ENCODE results near the gene ARCN1. TPM values are rescaled to one million over a fixed set of nuclear protein-coding genes. Genes with fewer than 3 reads are reported as not detected.

ARCN1 gene
- total RNA-seq, 5 donors from 2014 or later (not counting 1 experiment from before 2014, with no cell fraction given) = 80.6 to 117 (median 111) TPM

GRCh38 chr11:118544010-118544646 lies 28.1 kb upstream of the ARCN1 start:
- Mint-ChIP-seq H3K9me3 (no peaks in the 10 kb centered on the region), H3K27ac (no peak overlapping the region), H3K4me3 (no peak overlapping the region), H3K27me3 (no peaks in the 10 kb centered on the region), H3K4me1 (no peaks in the 10 kb centered on the region), H3K36me3 (peaks cover 23% of the 10 kb centered on the region)
- no peak overlapping the region for H3K4me3 ChIP-seq (ENCODE audit: control insufficient read depth in 1 of 2, extremely low read depth in 1 of 2, low read length in 1 of 2)
- H3K4me1 ChIP-seq (ENCODE audit: control insufficient read depth in 1 of 2, extremely low read depth in 1 of 2, insufficient read depth in 2 of 2, low read length in 2 of 2) = no peaks in the 10 kb centered on the region
- ATAC-seq (replicated peaks in 1 of 4) (no peak), DNase-seq (no peak)
- H3K27ac ChIP-seq (ENCODE audit: low read length) = no peak overlapping the region
- 100% methylated on average over 3 of the region's 8 CpGs for WGBS (ENCODE audit: insufficient coverage)
- H3K9me3 ChIP-seq = no peaks in the 10 kb centered on the region
- no peaks in the 10 kb centered on the region for H3K27me3 ChIP-seq (replicated peaks in 1 of 2; ENCODE audit: control insufficient read depth in 2 of 2, extremely low read depth in 1 of 2, insufficient read depth in 2 of 2, low read length in 1 of 2)
- ChIA-PET POLR2A (interaction anchor here in 1 of 2 donors (0.5 kb wide), 1 partner anchor 555 kb away, joined by 3 read pairs; no protein-coding TSS in a partner anchor), CTCF (no interaction called here)
- peaks cover 6 to 10% of the 10 kb centered on the region in 2 donors for H3K36me3 ChIP-seq (ENCODE audit: control insufficient read depth in 2 of 2, extremely low read depth in 1 of 2, insufficient read depth in 1 of 2, low read length in 1 of 2)

GRCh38 chr11:118544647-118545010 lies 27.6 kb upstream of the ARCN1 start:
- CTCF ChIA-PET = no interaction called here
- H3K4me1 Mint-ChIP-seq = no peaks in the 10 kb centered on the region

DNA sequence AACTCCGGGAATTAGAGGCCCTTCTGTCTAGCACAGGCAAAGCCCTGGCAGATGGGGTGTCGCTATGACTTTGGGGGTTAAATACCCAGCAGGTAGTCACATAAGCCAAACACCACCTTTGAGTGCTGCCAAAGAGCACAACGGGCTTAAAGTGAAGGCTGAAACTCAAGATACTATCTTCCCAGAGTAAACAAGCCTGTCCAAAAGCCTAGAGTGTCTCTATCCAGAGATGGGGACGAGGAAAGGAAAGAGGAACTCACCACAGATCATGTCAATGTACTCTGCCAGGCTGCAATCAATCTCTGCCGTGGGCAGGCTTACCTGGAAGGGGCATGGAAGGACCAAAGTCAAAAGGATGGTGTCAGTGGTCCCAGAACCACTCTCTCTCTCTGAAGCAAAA lies 26.7 kb upstream of the ARCN1 start:
- H3K27ac Mint-ChIP-seq = no peak overlapping the region

More at GRCh38 chr11:118544647-118545010, 27.6 kb upstream of the ARCN1 start:
- Histone ChIP-seq H3K4me1 (ENCODE audit: control insufficient read depth in 1 of 2, extremely low read depth in 1 of 2, insufficient read depth in 2 of 2, low read length in 2 of 2) (no peaks in the 10 kb centered on the region), H3K36me3 (ENCODE audit: control insufficient read depth in 2 of 2, extremely low read depth in 1 of 2, insufficient read depth in 1 of 2, low read length in 1 of 2) (peaks cover 6 to 10% of the 10 kb centered on the region in 2 donors), H3K4me3 (ENCODE audit: control insufficient read depth in 1 of 2, extremely low read depth in 1 of 2, low read length in 1 of 2) (no peak overlapping the region), H3K9me3 (no peaks in the 10 kb centered on the region), H3K27ac (ENCODE audit: low read length) (no peak overlapping the region), H3K27me3 (replicated peaks in 1 of 2; ENCODE audit: control insufficient read depth in 2 of 2, extremely low read depth in 1 of 2, insufficient read depth in 2 of 2, low read length in 1 of 2) (no peaks in the 10 kb centered on the region)
- H3K9me3 Mint-ChIP-seq = no peaks in the 10 kb centered on the region
- H3K27ac Mint-ChIP-seq = no peak overlapping the region
- POLR2A ChIA-PET = interaction anchor here in 1 of 2 donors (0.5 kb wide), 1 partner anchor 555 kb away, joined by 3 read pairs; no protein-coding TSS in a partner anchor
- H3K36me3 Mint-ChIP-seq = peaks cover 23% of the 10 kb centered on the region
- H3K4me3 Mint-ChIP-seq = no peak overlapping the region
- no peak for DNase-seq
- no peak for ATAC-seq (replicated peaks in 1 of 4)
- WGBS (ENCODE audit: insufficient coverage) = 88% methylated on average over 2 of the region's 3 CpGs
- H3K27me3 Mint-ChIP-seq = no peaks in the 10 kb centered on the region

GRCh38 chr11:118547132-118547531 lies 25.1 kb upstream of the ARCN1 start:
- H3K27me3 ChIP-seq (replicated peaks in 1 of 2; ENCODE audit: control insufficient read depth in 2 of 2, extremely low read depth in 1 of 2, insufficient read depth in 2 of 2, low read length in 1 of 2) = no peaks in the 10 kb centered on the region
- no peak overlapping the region for H3K4me3 ChIP-seq (ENCODE audit: control insufficient read depth in 1 of 2, extremely low read depth in 1 of 2, low read length in 1 of 2)
- Mint-ChIP-seq H3K4me1 (no peaks in the 10 kb centered on the region), H3K27me3 (no peaks in the 10 kb centered on the region), H3K36me3 (peaks cover 22% of the 10 kb centered on the region), H3K27ac (no peak overlapping the region), H3K4me3 (no peak overlapping the region), H3K9me3 (no peaks in the 10 kb centered on the region)
- ATAC-seq (replicated peaks in 1 of 4) = no peak
- peaks cover 6 to 16% of the 10 kb centered on the region in 2 donors for H3K36me3 ChIP-seq (ENCODE audit: control insufficient read depth in 2 of 2, extremely low read depth in 1 of 2, insufficient read depth in 1 of 2, low read length in 1 of 2)
- 100% methylated on average over 1 of the region's 2 CpGs for WGBS (ENCODE audit: insufficient coverage)
- H3K4me1 ChIP-seq (ENCODE audit: control insufficient read depth in 1 of 2, extremely low read depth in 1 of 2, insufficient read depth in 2 of 2, low read length in 2 of 2) = no peaks in the 10 kb centered on the region
- no peaks in the 10 kb centered on the region for H3K9me3 ChIP-seq
- POLR2A ChIA-PET = interaction anchor here in 1 of 2 donors (0.6 kb wide), 1 partner anchor 381 kb away, joined by 3 read pairs; no protein-coding TSS in a partner anchor
- DNase-seq = no peak
- CTCF ChIA-PET = interaction anchor here in 1 of 2 donors (0.6 kb wide), 1 partner anchor 791 kb away, joined by 3 read pairs; no protein-coding TSS in a partner anchor
- H3K27ac ChIP-seq (ENCODE audit: low read length) = no peak overlapping the region

More for the DNA sequence above, 26.7 kb upstream of the ARCN1 start:
- POLR2A ChIA-PET = no interaction called here
- no peaks in the 10 kb centered on the region for H3K27me3 ChIP-seq (replicated peaks in 1 of 2; ENCODE audit: control insufficient read depth in 2 of 2, extremely low read depth in 1 of 2, insufficient read depth in 2 of 2, low read length in 1 of 2)
- Mint-ChIP-seq H3K4me3 (no peak overlapping the region), H3K9me3 (no peaks in the 10 kb centered on the region), H3K27me3 (no peaks in the 10 kb centered on the region), H3K4me1 (no peaks in the 10 kb centered on the region), H3K36me3 (peaks cover 19% of the 10 kb centered on the region)
- H3K36me3 ChIP-seq (ENCODE audit: control insufficient read depth in 2 of 2, extremely low read depth in 1 of 2, insufficient read depth in 1 of 2, low read length in 1 of 2) = peaks cover 6 to 10% of the 10 kb centered on the region in 2 donors
- CTCF ChIA-PET = no interaction called here
- DNase-seq = no peak
- H3K27ac ChIP-seq (ENCODE audit: low read length) = no peak overlapping the region
- WGBS (ENCODE audit: insufficient coverage) = no CpG with 5 or more reads among the region's 5 CpGs
- H3K9me3 ChIP-seq = no peaks in the 10 kb centered on the region
- H3K4me3 ChIP-seq (ENCODE audit: control insufficient read depth in 1 of 2, extremely low read depth in 1 of 2, low read length in 1 of 2) = no peak overlapping the region
- no peak for ATAC-seq (replicated peaks in 1 of 4)
- H3K4me1 ChIP-seq (ENCODE audit: control insufficient read depth in 1 of 2, extremely low read depth in 1 of 2, insufficient read depth in 2 of 2, low read length in 2 of 2) = no peaks in the 10 kb centered on the region

DNA sequence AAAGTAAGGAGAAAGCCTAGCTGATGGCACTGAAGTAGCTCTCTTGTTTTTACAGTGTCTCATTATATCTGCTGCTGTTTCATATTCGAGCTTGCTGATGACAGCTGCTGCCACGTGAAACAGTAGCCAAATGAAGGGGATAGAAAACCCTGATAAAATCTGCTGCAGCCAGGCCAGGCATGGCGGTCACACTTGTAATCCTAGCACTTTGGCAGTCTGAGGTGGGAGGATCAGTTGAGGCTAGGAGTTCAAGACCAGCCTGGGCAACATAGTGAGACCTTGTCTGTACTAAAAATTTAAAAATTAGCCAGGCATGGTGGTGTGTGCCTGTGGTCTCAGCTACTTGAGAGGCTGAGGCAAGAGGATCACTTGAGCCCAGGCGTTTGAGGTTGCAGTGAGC lies 19.9 kb upstream of the ARCN1 start:
- H3K4me3 ChIP-seq (ENCODE audit: control insufficient read depth in 1 of 2, extremely low read depth in 1 of 2, low read length in 1 of 2) = no peak overlapping the region
- no peaks in the 10 kb centered on the region for H3K27me3 ChIP-seq (replicated peaks in 1 of 2; ENCODE audit: control insufficient read depth in 2 of 2, extremely low read depth in 1 of 2, insufficient read depth in 2 of 2, low read length in 1 of 2)
- Mint-ChIP-seq H3K27ac (no peak overlapping the region), H3K36me3 (peaks cover 36% of the 10 kb centered on the region), H3K4me3 (no peak overlapping the region), H3K4me1 (no peaks in the 10 kb centered on the region), H3K27me3 (no peaks in the 10 kb centered on the region), H3K9me3 (no peaks in the 10 kb centered on the region)
- ATAC-seq (replicated peaks in 1 of 4) (no peak), DNase-seq (no peak)
- peaks cover 5 to 23% of the 10 kb centered on the region in 2 donors for H3K36me3 ChIP-seq (ENCODE audit: control insufficient read depth in 2 of 2, extremely low read depth in 1 of 2, insufficient read depth in 1 of 2, low read length in 1 of 2)
- no peak overlapping the region for H3K27ac ChIP-seq (ENCODE audit: low read length)
- no peaks in the 10 kb centered on the region for H3K9me3 ChIP-seq
- POLR2A ChIA-PET = no interaction called here
- CTCF ChIA-PET = no interaction called here
- H3K4me1 ChIP-seq (ENCODE audit: control insufficient read depth in 1 of 2, extremely low read depth in 1 of 2, insufficient read depth in 2 of 2, low read length in 2 of 2) = no peaks in the 10 kb centered on the region
- 100% methylated on average over 3 of the region's 4 CpGs for WGBS (ENCODE audit: insufficient coverage)

GRCh38 chr11:118560806-118561205 lies 11.4 kb upstream of the ARCN1 start:
- Histone ChIP-seq H3K27ac (ENCODE audit: low read length) (no peak overlapping the region), H3K9me3 (no peaks in the 10 kb centered on the region), H3K4me3 (ENCODE audit: control insufficient read depth in 1 of 2, extremely low read depth in 1 of 2, low read length in 1 of 2) (no peak overlapping the region), H3K27me3 (replicated peaks in 1 of 2; ENCODE audit: control insufficient read depth in 2 of 2, extremely low read depth in 1 of 2, insufficient read depth in 2 of 2, low read length in 1 of 2) (no peaks in the 10 kb centered on the region), H3K36me3 (ENCODE audit: control insufficient read depth in 2 of 2, extremely low read depth in 1 of 2, insufficient read depth in 1 of 2, low read length in 1 of 2) (peaks cover 0 to 2% of the 10 kb centered on the region in 2 donors), H3K4me1 (ENCODE audit: control insufficient read depth in 1 of 2, extremely low read depth in 1 of 2, insufficient read depth in 2 of 2, low read length in 2 of 2) (peaks cover 0 to 9% of the 10 kb centered on the region in 2 experiments)
- WGBS (ENCODE audit: insufficient coverage) = 100% methylated on average over 2 of the region's 4 CpGs
- Mint-ChIP-seq H3K4me3 (no peak overlapping the region), H3K4me1 (peaks cover 19 to 23% (median 20%) of the 10 kb centered on the region in 3 donors), H3K27me3 (no peaks in the 10 kb centered on the region), H3K27ac (no peak overlapping the region), H3K36me3 (peaks cover 19% of the 10 kb centered on the region), H3K9me3 (no peaks in the 10 kb centered on the region)
- no peak for ATAC-seq (replicated peaks in 1 of 4)
- ChIA-PET CTCF (interaction anchor here in 1 of 2 donors (0.7 kb wide), 1 partner anchor 218 kb away, joined by 3 read pairs; no protein-coding TSS in a partner anchor), POLR2A (no interaction called here)
- DNase-seq = no peak
